HPDE6-E6E7 (cell line): ENCODE results near the gene PALM3.
"Not testable (repeated sequence)": the region's sequence is repeated elsewhere in the genome, so short reads cannot be mapped to it uniquely, and the experiment has no call there.

Experiments used
- DNase-seq: peaks from one replicate; pipeline ENCODE4 v3.0.0; 2011; ENCODE audit warnings: missing footprints; ENCODE audit errors: extremely low spot score

Gene PALM3

GRCh38 chr19:14058182-14059092 lies 3.4 kb downstream of the PALM3 start:
- DNase-seq = no peak

- no peak for DNase-seq
Observed at GRCh38 chr19:14056741-14057356, 5.0 kb downstream of the PALM3 start.

GRCh38 chr19:14056069-14056666 lies 5.7 kb downstream of the PALM3 start:
- no peak for DNase-seq

- no peak for DNase-seq
Observed at GRCh38 chr19:14055396-14055795, 6.5 kb downstream of the PALM3 start.

GRCh38 chr19:14054721-14055120 lies 7.2 kb downstream of the PALM3 start:
- DNase-seq = no peak

- no peak for DNase-seq
Observed at GRCh38 chr19:14054099-14054498, 7.8 kb downstream of the PALM3 start.

GRCh38 chr19:14053500-14053899 lies 8.4 kb downstream of the PALM3 start:
- no peak for DNase-seq

- DNase-seq = no peak
Observed at GRCh38 chr19:14053032-14053431, 8.8 kb downstream of the PALM3 start.

- no peak for DNase-seq
Observed at GRCh38 chr19:14052470-14052869, 9.4 kb downstream of the PALM3 start.

GRCh38 chr19:14051980-14052379 lies 9.9 kb downstream of the PALM3 start:
- DNase-seq = no peak

- DNase-seq = not testable (repeated sequence)
Observed at GRCh38 chr19:14050961-14051360, 10.9 kb downstream of the PALM3 start.

GRCh38 chr19:14050512-14050911 lies 11.4 kb downstream of the PALM3 start:
- no peak for DNase-seq

GRCh38 chr19:14048443-14049153 lies 13.3 kb downstream of the PALM3 start:
- DNase-seq = peak; percentile 65

- DNase-seq = not testable (repeated sequence)
Observed at GRCh38 chr19:14047866-14048265, 14.0 kb downstream of the PALM3 start.

- DNase-seq = peak; percentile 74
Observed at GRCh38 chr19:14042659-14043608, 18.9 kb downstream of the PALM3 start.

GRCh38 chr19:14039181-14039580 lies 22.7 kb downstream of the PALM3 start:
- no peak for DNase-seq

GRCh38 chr19:14035706-14036105 lies 26.2 kb downstream of the PALM3 start:
- no peak for DNase-seq

- not testable (repeated sequence) for DNase-seq
Observed at GRCh38 chr19:14035159-14035558, 26.7 kb downstream of the PALM3 start.

GRCh38 chr19:14033946-14034345 lies 27.9 kb downstream of the PALM3 start:
- no peak for DNase-seq

- DNase-seq = no peak
Observed at GRCh38 chr19:14031719-14032480, 30.0 kb downstream of the PALM3 start, which contains the start of gene IL27RA. Gene IL27RA, plus strand, starts transcription at chr19:14031762. Its CDS starts 111 bp downstream, at chr19:14031873.
